ENCODE data around the gene PXDC1.
"Not testable (repeated sequence)": the region's sequence is repeated elsewhere in the genome, so short reads cannot be mapped to it uniquely, and the experiment has no call there.

PXDC1 gene

DNA sequence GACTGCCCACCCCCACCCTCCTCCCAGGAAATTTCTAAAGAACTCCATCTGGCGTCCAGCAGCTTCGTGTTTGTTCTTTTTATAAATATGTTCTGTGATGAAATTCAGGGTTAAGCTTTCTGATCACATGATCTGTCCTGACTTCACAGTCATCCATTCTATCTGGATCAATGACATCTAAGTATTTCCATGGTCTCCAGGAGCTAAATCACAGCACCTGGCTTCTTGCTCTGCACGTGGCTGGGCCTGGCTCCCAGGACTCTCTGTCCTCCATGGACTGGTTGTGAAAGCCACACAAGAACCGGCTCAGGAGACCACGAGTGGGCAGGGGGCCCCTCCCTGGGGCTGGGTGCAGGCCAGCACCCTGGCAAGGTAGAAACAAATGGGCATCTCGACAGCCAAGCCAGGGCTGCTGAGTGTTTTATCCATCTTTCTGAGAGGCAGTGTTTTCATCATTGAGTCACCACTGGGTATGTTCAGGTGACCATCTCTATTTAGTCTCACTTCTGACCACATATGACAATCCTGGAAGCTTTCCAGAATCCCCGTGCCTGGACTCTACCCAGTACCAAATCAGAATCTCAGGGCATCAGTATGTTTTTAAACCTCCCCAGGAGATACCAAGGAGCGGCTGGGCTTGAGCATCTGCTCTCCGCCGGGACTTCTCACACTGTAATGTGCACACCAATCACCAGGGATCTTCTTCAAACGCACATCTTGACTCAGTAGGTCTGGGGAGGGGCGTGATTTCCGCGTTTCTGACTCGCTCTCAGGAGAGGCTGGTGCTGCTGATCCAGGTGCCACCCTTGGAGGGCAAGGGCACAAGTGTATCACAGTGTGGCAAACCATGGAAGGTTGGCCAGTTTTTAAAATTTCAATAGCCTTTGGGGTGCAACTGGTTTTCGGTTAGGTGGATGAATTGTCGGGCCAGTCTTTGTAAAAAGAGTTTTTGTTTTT, 31.6 kb upstream of the PXDC1 start:
- no peak for DNase-seq

DNA sequence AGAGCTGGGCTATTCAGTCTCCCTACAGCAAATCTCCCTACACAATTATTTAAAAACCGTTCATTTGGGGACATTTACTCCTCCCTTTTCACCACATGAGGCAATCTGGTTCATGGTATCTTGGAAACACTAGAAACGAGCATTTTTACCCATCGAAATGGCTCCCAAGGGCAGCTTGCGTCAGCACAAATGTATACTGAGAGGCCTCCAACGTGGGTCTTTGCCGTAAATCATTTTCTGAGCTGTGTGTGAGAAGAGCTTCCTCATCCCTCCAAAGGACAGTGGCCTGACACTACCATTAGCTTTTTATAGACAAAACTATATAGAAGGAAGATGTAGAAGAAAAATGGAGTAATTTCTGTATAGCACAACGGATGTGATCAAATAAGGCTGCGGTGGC, 30.0 kb upstream of the PXDC1 start:
- no peak for DNase-seq

DNA sequence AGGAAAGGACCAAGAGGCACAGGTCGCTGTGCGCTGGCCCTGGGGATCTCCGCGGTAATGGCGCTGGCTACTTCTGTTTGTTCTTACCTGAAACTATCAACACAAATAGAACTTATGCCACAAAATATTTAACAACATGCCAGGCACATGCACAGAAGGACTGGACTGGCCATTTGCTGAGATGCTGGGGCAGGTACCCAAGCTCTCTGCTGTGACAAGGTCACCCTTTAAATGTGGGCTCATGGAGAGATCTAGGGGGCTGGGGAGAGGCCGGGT, 28.0 kb upstream of the PXDC1 start:
- DNase-seq: no peak

DNA sequence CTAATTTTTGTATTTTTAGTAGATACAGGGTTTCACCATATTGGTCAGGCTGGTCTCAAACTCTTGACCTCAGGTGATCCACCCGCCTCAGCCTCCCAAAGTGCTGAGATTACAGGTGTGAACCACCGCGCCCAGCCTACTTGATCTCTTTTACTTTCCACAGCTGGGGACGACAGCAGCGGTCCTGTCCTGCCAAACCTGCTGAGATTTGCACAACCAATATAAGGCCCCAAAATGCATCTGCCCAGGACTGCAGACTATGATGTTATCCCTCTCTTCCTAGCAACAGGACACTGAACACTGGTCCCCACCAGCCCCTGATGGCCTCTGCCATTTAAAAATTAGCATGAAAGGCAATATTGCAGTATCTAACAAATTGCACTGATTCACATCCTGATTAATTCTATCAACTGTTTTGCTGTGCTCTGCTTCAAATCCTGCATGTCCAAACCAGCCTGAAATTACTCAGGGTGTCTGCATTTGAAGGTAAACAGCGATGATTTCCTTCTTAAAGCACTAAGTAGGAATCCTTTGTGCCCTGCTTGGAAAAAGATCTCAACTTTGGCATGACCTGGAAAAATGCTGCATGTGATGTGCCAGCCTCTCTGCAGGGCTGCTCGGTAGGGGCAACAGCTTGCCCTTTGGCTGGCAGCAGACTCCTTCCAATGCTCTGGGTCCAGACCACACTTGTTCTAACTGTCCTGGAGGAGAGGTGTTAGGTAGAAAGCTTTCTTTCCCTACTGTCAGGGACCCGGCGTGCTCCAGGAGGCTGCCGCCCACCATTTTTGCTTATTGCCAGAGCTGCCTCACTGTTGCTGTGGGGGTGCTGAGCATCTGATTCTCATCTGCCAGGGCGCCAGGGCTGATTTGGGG, 27.4 kb upstream of the PXDC1 start:
- no peak for DNase-seq

DNA sequence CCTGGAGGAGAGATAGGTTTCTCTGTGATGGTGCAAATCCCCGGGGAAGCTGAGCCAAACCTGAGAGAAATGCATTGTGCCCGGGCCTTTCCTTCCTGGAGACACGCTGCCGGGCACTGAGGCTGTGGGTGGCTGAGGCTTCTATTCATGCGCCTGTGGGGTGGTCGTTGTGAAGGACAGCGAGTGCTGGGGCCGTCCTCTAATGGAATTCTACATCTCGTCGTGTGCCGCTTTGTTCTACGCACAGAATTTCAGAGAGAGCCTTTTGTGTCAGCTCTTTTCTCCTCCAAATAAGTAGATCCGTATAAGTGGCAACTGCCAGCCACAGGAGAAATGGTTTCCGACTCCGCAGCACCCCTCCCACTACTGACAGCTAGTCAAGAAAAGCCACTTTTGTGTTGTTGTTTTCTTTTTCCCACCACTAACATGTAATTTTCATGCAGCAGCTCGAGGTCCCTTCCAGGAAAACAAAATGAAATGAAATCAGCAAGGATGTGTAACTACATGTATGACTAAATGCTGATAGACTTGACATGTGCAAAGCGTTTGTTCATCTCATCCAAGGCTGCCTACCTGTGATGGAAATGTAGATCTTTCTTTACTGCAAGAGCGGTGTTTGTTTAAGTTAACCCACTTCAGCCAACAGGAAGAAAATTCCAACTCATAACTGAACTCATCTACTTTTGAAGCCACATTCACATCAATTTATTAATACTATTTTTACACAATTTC, 26.4 kb upstream of the PXDC1 start:
- DNase-seq: no peak

DNA sequence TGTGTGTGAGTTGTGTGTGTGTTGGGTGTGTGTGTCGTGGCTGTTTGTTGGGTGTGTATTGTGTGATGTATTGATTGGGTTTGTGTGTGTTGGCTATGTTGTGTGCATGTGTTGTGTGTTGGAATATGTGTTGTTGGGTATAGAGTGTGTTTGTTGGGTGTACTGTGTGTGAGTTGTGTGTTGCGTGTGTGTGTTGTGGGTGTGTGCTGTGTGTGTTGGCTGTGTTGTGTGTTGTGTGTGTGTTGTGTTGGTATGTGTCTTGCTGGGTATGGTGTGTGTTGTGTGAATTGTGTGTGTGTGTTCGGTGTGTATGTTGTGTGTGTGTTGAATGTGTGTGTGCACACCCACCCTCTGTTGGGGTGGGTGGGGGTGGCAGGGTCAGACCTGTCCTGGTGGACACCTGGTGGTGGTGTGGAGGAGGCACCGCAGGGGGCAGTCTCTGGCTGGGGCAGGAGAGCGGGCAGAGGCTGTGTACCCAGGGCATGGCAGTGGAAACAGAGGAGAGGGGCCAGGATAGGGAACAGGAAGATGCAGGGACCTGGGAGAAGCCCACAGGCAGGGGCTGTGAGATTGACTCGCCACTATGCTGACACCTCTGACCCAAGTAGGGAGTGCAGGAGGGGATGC, 25.5 kb upstream of the PXDC1 start:
- no peak for DNase-seq

DNA sequence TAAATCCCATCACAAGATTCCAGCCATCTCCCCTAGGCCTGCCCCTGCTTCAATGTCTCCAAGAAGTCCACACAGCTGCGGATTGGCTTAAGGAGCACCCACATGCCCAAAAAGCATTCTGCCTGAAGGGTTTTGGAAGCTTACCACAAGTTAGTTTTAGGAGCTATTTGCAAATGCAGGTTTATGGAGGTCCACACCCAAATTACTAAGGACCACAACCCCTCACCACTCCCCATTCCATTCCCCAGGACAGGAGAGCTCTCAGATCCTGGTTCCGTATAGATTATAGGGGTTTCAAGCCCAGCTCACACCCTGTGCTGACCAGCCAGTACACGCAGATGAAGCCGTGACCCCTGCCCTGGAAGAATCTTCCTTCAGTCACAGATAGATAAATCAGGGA, 24.3 kb upstream of the PXDC1 start:
- no peak for DNase-seq

DNA sequence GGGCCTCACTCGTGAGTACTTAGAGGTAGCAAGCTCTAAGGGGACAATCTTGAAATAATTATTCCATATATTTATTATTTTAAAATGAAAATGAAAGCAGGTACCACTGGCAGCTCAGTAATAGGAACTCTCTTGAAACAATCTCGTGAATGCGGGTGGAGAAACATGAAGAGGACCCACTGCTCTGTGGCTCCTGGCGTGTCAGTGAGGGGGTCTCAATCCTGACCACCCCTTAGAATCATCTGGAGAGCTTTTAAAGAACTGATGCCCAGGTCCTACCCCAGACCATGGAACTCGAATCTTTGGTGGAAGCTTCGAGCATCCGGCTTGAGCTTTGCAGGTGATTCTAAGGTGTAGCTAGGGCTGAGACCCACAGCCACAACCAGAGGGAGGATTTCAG, 23.9 kb upstream of the PXDC1 start:
- DNase-seq: no peak

DNA sequence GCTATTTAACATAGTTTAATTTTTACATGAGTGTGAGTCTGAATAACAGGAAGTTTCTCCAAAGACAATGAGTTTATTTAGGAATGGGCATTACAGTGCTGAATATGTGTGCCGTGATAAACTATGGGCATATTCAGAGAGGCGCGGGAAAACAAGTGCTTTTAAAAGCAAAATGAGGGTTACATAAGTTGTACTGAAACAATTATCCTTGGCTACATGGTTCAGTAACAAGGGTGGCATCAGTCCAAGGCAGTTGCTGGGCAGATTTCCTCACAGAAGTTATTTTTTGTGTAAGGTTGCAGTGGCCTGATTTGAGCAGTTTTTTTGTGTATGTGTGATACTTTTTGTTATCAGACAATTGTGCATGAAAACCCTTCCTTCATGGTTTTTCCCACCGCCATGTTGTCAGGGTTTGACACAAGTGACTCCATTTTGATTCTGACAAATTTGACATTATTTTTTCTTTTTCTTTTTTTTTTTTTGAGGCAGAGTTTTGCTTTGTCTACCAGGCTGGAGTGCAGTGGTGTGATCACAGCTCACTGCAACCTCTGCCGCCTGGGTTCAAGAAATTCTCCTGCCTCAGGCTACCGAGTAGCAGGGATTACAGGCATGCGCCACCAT, 22.3 kb upstream of the PXDC1 start:
- DNase-seq: no peak

DNA sequence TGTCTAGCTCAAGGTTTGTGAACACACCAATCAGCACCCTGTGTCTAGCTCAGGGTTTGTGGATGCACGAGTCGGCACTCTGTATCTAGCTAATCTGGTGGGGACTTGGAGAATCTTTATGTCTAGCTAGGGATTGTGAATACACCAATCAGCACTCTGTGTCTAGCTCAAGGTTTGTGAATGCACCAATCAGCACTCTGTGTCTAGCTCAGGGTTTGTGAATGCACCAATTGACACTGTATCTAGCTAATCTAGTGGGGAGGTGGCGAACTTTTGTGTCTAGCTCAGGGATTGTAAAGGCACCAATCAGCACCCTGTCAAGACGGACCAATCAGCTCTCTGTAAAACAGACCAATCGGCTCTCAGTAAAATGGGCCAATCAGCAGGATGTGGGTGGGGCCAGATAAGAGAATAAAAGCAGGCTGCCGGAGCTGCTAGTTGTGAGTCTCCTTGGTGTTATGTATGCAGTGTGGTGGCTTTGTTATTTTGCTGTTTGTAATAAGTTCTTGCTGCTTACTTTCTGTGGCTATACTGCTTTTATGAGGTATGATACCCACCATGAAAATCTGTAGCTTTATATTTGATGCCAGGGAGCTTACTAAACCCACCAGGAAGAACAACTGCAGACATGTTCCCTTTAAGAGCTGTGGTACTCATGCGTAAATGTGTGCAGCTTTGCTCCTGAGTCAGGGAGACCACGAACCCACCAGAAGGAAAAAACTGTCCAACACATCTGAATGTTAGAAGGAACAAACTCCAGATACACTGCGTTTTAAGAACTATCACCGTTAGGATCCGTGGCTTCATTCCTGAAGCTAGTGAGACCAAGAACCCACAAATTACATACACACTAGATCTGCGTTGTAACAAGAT, 20.9 kb upstream of the PXDC1 start:
- DNase-seq: not testable (repeated sequence)

DNA sequence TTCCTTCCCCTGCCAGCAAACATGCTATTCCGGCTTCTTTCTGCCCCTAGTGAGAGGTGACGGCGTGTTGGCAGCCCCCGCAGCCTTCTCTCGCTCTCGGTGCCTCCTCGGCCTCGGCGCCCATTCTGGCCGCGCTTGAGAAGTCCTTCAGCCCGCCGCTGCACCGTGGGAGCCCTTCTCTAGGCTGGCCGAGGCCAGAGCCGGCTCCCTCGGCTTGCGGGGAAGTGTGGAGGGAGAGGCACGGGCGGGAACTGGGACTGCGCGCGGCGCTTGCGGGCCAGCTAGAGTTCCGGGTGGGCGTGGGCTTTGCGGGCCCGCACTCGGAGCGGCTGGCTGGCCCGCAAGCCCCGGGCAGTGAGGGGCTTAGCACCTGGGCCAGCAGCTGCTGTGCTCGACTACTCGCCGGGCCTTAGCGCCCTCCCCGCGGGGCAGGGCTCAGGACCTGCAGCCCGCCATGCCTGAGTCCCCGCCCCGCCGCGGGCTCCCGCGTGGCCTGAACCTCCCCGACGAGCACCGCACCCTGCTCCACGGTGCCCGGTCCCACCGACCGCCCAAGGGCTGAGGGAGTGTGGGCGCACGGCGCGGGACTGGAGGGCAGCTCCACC, 20.0 kb upstream of the PXDC1 start:
- DNase-seq: no peak

DNA sequence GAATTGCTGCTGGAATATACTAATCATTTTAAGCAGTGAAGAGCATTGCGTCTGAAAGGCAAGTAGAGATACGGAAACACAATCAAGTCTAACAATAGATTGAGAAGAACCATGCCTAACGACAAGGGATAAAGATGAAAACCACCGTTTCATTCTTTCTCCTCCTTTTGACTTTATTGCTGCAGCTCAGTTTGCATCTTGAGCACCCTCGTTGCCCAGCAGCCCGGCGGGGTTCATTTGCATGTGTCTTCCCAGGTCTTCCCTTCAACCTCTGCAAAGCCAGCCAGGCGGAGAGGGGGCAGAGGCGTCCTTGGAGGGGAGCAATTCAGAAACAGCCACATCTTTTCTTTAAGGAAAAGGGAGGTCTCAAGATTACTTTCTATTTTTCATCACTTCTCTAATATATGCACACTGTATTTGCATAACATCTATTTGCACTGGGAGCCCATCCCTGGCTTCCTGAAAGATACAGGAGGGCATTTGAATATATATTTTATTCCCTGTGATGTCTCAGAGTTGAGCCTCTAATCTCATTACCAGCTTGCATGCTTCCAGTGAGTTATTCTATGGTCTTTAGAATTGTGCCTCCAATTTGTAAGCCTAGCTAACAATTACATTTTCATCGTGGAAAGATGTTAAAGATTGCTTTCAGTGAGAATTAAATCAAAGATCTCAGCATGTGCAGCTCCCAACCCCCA, 18.7 kb upstream of the PXDC1 start:
- DNase-seq: no peak

DNA sequence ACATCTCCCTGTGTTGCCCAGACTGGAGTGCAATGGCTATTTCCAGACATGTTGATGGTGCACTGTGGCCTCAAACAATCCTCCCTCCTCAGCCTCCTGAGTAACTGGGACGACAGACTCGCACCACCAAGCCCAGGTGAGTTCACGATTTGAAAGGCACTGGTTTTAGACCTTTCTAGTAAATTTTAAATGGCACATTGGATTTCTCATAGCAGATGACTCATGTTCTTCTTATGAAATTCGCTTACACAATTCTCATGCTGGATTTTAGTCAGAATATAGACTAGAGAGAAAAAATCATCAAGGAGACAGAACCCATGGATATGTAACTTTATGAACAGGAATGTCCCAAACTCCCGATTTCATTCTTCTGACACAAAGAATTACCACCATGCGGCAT, 18.1 kb upstream of the PXDC1 start:
- no peak for DNase-seq

DNA sequence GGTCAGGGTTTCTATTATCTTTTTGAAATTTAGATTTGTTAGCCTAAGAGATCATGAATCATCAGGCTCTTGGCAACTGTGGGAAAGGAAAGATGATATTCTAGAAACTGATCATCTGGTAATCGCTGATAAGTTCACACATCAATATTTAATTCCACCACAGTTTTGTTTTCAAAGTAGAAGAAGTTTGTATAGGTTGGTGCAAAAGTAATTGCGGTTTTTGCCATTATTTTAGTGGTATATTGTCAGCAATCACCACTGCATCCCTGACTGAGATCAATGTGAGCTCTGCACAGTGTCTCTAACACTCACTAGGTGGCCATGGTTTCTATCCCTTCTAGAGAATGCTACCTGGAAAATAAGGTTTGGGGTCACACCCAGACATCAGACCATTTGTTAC, 17.0 kb upstream of the PXDC1 start:
- no peak for DNase-seq

DNA sequence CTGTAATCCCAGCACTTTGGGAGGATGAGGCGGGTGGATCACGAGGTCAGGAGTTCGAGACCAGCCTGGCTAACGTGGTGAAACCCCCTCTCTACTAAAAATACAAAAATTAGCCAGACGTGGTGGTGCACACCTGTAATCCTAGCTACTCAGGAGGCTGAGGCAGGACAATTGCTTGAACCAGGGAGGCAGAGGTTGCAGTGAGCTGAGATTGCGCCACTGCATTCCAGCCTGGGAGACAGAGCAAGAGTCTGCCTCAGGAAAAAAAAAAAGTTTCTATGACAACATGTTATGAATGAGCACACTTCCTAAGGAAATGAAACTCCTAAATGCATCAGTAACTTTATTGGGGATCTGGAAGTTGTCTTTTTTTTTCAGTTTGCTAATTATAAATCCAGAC, 16.0 kb upstream of the PXDC1 start:
- not testable (repeated sequence) for DNase-seq

DNA sequence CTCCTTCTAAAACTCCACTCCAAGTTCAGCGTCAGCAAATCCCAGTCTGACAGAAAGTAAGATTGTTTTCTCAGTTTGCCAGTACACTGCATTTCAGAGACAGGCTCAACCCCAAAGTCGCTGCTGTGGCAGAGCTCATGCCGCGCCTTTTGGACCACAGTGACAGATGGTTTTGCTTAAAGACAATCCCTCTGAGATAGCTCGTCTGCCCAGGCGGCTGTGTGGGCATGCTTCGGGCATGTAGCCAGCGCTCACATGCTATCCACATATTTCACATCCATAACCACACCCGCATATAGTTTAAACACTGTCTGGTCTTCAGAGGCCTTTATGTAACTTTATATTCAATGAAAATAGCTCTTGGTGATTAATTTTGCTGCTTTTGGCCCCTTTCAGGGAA, 14.7 kb upstream of the PXDC1 start:
- DNase-seq: no peak

DNA sequence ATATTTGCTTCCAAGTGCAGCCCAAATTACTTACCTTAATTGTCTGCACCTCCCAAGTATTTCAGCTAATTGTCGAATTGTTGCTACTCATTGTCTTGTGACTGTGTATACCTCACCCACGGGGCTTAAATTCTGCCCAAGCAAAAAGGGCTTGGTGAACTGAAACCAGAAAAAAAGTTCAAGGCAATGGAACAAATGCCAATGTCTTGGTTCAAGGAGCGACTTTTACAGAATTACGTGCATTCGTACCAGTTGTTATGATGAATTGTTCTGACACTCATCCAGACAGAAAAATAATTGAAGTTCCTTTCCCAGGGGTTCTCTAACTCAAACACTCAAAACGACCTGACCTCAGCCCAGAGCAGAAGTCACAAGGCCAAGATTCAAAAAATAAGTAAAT, 13.9 kb upstream of the PXDC1 start:
- DNase-seq: no peak

DNA sequence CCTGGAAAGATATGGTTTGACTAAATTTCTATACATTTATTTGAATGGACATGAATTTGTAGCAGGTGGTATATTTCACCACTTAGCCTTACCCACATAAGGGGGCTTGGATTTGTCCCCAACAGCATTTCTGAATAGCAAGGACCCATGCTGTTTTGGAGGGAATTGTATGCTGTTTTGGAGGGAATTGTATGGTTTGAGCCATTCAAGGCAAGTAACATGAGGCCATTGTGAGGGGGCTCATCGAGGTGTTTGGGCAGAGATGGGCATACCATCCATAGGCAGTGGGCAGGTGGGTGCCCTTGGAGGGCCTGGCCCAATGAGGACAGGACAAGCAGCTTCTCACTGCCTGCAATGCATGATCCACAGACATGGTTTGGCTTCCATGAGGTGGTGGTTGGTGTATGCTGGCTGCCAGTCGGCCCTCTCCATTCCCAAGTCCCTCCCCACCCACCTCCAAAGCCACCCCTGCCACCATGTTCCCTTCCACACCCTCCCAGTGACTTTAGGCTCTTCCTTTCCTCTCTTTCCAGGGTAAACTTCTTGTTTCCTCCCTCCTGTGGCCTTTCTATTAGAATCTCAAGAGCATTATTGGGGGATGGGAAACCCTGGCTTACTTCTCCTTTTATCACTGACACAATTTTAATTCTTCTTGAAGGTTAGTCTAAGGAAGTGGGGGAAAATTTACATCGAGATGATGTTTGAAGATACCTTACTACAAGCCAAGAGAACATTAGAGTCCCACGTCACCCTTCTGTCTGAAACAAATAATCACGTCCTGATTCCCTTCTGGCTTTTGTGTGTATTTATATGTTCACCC, 13.2 kb upstream of the PXDC1 start:
- DNase-seq: no peak

DNA sequence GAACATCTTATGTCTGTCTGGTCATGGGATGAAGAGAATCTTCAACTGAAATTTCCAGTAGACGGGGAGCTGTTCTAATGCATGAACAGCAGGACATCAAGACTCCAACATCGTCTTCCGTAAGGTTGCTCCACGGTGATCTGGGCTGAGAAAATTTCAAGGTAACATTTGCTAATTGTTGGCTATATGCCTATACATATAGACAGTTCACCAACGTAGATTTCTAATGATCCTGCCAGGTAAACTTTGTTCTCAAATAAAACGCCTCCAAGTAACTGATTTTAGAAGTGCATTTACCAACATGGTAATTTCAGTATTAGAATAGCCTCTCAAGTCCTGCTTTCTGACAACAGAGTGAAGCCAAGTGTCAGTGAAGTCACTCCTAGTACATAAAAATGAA, 11.3 kb upstream of the PXDC1 start:
- no peak for DNase-seq

DNA sequence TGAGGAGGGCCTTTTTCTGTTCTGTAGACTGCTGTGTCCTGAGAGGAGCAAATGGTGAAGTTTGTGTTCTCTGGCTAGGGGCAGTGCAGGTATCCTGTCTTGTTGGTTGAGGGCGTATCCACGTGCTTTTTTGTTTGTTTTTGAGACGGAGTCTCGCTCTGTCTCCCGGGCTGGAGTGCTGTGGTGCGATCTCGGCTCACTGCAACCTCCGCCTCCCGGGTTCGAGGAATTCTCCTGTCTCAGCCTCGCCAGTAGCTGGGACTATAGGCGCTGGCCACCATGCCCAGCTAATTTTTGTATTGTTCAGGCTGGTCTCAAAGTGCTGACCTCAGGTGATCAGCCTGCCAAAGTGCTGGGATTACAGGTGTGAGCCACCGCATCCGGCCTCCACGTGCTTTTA, 10.8 kb upstream of the PXDC1 start:
- DNase-seq: no peak

Data from COR-L47 (cell line).